Cardiac muscle cell (in vitro differentiated cells and primary cell): Measurements from ENCODE around the gene ACOT8. TPM values are rescaled to one million over a fixed set of nuclear protein-coding genes. Genes with fewer than 3 reads are reported as not detected.

Experiments
- DNase-seq, 2 donors: peaks; one replicate each; pipeline versions ENCODE4 v3.0.0 to v3.0.0-alpha.2; 2010 to 2017; ENCODE audit warnings: low read depth in 1 of 2, low spot score in 1 of 2
- H3K27ac ChIP-seq: fragments of 200-600 bp; sonication (generic); 2 replicates; pipeline ENCODE4 v1.5.1; 2016
- H3K27me3 ChIP-seq: fragments of 200-600 bp; sonication (generic); 2 replicates; pipeline ENCODE4 v1.6.0; 2016; ENCODE audit warnings: control low read depth
- H3K36me3 ChIP-seq: fragments of 200-600 bp; sonication (generic); 2 replicates; pipeline ENCODE4 v1.5.1; 2016; ENCODE audit warnings: control low read depth
- H3K4me1 ChIP-seq: fragments of 200-600 bp; sonication (generic); 2 replicates; pipeline ENCODE4 v1.8.1; 2017; ENCODE audit warnings: low read depth, mild to moderate bottlenecking, mixed run types
- H3K4me3 ChIP-seq: fragments of 200-600 bp; sonication (generic); 2 replicates; pipeline ENCODE4 v1.5.1; 2016; ENCODE audit warnings: mild to moderate bottlenecking
- H3K9me3 ChIP-seq: fragments of 200-600 bp; sonication (generic); 2 replicates; pipeline ENCODE4 v1.5.1; 2017; ENCODE audit warnings: low read depth, mild to moderate bottlenecking, control low read depth
- polyA plus RNA-seq: library from polyadenylated mRNA; unstranded; fragments of >200 nt; fragmentation: Nextera tagmentation; extraction: Ambion mirVana; gene quantifications from 2 replicates; pipeline ENCODE4 v1.2.1, GENCODE V29; 2016
- total RNA-seq: library from RNA; depleted of rRNA; stranded (reverse); fragments of >200 nt; gene quantifications from 2 replicates; pipeline ENCODE4 v1.2.3, GENCODE V29; 2016
- TF ChIP-seq, protein P1 (sequence below): IDR thresholded peaks from 2 replicates; pipeline ENCODE4 v1.5.1; 2012; ENCODE audit warnings: low read depth, mild to moderate bottlenecking, low read length

Gene ACOT8
- total and polyA plus RNA-seq, 2 experiments from 2014 or later, result 55.9 to 64.9 TPM

- H3K27me3 ChIP-seq, result no peaks in the 10 kb centered on the region
- no peak overlapping the region for H3K27ac ChIP-seq
- no peaks in the 10 kb centered on the region for H3K36me3 ChIP-seq
- no peak for DNase-seq
- no peak overlapping the region for H3K4me3 ChIP-seq
- H3K4me1 ChIP-seq, result peaks cover 21% of the 10 kb centered on the region
- TF ChIP-seq, protein P1, sequence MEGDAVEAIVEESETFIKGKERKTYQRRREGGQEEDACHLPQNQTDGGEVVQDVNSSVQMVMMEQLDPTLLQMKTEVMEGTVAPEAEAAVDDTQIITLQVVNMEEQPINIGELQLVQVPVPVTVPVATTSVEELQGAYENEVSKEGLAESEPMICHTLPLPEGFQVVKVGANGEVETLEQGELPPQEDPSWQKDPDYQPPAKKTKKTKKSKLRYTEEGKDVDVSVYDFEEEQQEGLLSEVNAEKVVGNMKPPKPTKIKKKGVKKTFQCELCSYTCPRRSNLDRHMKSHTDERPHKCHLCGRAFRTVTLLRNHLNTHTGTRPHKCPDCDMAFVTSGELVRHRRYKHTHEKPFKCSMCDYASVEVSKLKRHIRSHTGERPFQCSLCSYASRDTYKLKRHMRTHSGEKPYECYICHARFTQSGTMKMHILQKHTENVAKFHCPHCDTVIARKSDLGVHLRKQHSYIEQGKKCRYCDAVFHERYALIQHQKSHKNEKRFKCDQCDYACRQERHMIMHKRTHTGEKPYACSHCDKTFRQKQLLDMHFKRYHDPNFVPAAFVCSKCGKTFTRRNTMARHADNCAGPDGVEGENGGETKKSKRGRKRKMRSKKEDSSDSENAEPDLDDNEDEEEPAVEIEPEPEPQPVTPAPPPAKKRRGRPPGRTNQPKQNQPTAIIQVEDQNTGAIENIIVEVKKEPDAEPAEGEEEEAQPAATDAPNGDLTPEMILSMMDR, result no peak
- no peaks in the 10 kb centered on the region for H3K9me3 ChIP-seq
Observed at GRCh38 chr20:45821947-45822346, 35.2 kb downstream of the ACOT8 start.

DNA sequence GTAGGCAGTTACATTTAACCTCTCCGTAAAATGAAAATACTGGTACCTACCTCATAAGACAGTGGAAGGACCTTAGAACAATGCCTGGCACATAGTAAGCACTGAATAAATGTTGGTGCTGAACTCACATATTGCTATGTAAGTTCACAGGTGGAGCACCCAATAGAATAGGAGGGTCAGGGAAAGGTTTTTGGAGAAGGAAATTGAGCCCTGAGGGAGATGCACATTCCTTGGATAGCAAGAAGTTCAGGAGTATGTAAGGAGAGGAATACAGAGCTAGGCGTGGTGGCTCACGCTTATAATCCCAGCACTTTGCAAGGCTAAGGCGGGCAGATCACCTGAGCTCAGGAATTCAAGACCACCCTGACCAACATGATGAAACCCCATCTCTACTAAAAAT, 37.7 kb downstream of the ACOT8 start:
- Histone ChIP-seq H3K27ac (no peak overlapping the region), H3K4me3 (no peak overlapping the region), H3K36me3 (no peaks in the 10 kb centered on the region), H3K27me3 (no peaks in the 10 kb centered on the region), H3K9me3 (no peaks in the 10 kb centered on the region), H3K4me1 (peaks cover under 1% of the 10 kb centered on the region)
- no peak for DNase-seq
- TF ChIP-seq, protein P1, result no peak

DNA sequence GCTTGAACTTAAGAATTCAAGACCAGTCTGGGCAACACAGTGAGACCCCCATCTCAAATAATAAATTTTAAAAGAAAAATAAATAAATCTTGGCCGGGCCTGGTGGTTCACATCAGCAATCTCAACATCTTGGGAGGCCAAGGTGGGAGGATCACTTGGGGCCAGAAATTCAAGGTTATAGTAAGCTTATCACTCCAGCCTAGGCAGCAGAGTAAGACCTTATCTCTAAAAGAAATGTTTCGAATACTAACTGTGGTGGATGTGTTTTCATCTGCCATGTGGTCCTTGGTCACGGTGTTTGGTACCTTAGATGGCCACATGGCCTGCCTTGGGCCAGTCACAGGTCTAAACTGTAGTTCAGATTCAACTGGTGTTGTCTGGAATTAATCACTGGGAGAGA, 39.0 kb downstream of the ACOT8 start:
- no peaks in the 10 kb centered on the region for H3K36me3 ChIP-seq
- no peak overlapping the region for H3K4me3 ChIP-seq
- H3K4me1 ChIP-seq, result no peaks in the 10 kb centered on the region
- no peaks in the 10 kb centered on the region for H3K27me3 ChIP-seq
- peak overlapping the region; percentile 48 for H3K27ac ChIP-seq
- no peaks in the 10 kb centered on the region for H3K9me3 ChIP-seq
- TF ChIP-seq, protein P1, result no peak
- DNase-seq, result no peak

GRCh38 chr20:45817376-45818194, 39.6 kb downstream of the ACOT8 start:
- Histone ChIP-seq H3K9me3 (no peaks in the 10 kb centered on the region), H3K27me3 (no peaks in the 10 kb centered on the region), H3K27ac (peak overlapping the region; percentile 25), H3K4me3 (no peak overlapping the region), H3K36me3 (no peaks in the 10 kb centered on the region), H3K4me1 (no peaks in the 10 kb centered on the region)
- TF ChIP-seq, protein P1, result no peak
- peak in 1 of 2 donors; percentile 87 for DNase-seq

- no peak for DNase-seq
- TF ChIP-seq, protein P1, result no peak
- Histone ChIP-seq H3K27me3 (no peaks in the 10 kb centered on the region), H3K4me3 (no peak overlapping the region), H3K27ac (peak overlapping the region; percentile 25), H3K4me1 (no peaks in the 10 kb centered on the region), H3K9me3 (no peaks in the 10 kb centered on the region), H3K36me3 (no peaks in the 10 kb centered on the region)
Observed at GRCh38 chr20:45816951-45817350, 40.2 kb downstream of the ACOT8 start.
